ENCODE data around the gene DYNLT4. TPM values are rescaled to one million over a fixed set of nuclear protein-coding genes. Genes with fewer than 3 reads are reported as not detected.

DYNLT4 gene
- total and polyA plus RNA-seq, 2 of the 8 experiments (the other 6 are each of a cell fraction or from before 2014, with no cell fraction given) = 0.29 TPM; not detected in 1

- H3K23me2 ChIP-seq (ENCODE audit: low read depth, low read length) = peaks cover 6% of the 10 kb centered on the region; the same call in 1 of the 2 replicates
- 0 out of 2 replicates have a peak overlapping the region, but pooled peaks have one; percentile 18 for H2BK20ac ChIP-seq (ENCODE audit: low read length)
- peak overlapping the region; percentile 63 for H4K8ac ChIP-seq (ENCODE audit: extremely low read depth, insufficient read depth, low read length)
- no peak for FAIRE-seq
- no peaks in the 10 kb centered on the region; a peak in 1 of 8 replicates for H3K36me3 ChIP-seq (ENCODE audit: control insufficient read depth in 2 of 4, insufficient read depth in 4 of 4, low read length in 3 of 4)
- no peak overlapping the region for H3K14ac ChIP-seq (ENCODE audit: insufficient read length)
- no peak overlapping the region for H4K5ac ChIP-seq (ENCODE audit: insufficient read length, low read depth, low read length)
- H3K18ac ChIP-seq (ENCODE audit: extremely low read depth, low read length) = peak overlapping the region; percentile 95; the same call in 1 of the 2 replicates
- H3K9ac ChIP-seq (replicated peaks in 1 of 4; ENCODE audit: extremely low read depth in 1 of 4, low read depth in 3 of 4, low read length in 3 of 4) = peak overlapping the region in 3 of 4 experiments; percentile 59 to 66 (median 61); a peak in 4 of 7 replicates
- 0 out of 2 replicates have a peak overlapping the region, but pooled peaks have one; percentile 28 for H2BK5ac ChIP-seq (ENCODE audit: low read depth, low read length)
- ChIA-PET CTCF (ENCODE audit: partially characterized antibody) (interaction anchor here (0.6 to 6.0 kb wide), 12 partner anchors 9 to 535 kb away, joined by 3 to 51 read pairs (median 6); partner anchors contain the start of genes BEST4, HECTD3, PLK3 and UROD), POLR2A (ENCODE audit: partially characterized antibody) (interaction anchor here (0.9 to 19.2 kb wide), 20 partner anchors 7 to 490 kb away, joined by 3 to 547 read pairs (median 5); partner anchors contain the start of genes BEST4, BTBD19, DYNLT4 and EIF2B3)
- H2BK12ac ChIP-seq (ENCODE audit: low read depth, low read length) = peak overlapping the region; percentile 55; the same call in 1 of the 2 replicates
- H3K4me3 ChIP-seq (ENCODE audit: extremely low read depth in 1 of 4, insufficient read depth in 2 of 4, low read depth in 3 of 4, low read length in 4 of 4) = peak overlapping the region; percentile 32 to 73 (median 64)
- 33% methylated on average over 37 of the region's 48 CpGs; no CpG with 5 or more reads in 1 of the 2 experiments for WGBS, 2 experiments (ENCODE audit: extremely low coverage in 1 of 2, insufficient coverage in 1 of 2, insufficient read length in 1 of 2, insufficient replicate concordance in 2 of 2, low coverage in 1 of 2, low lambda C conversion rate in 2 of 2, missing lambda C conversion rate in 1 of 2)
- H3K4ac ChIP-seq (replicated peaks; ENCODE audit: insufficient read length, low read depth, low read length) = peak overlapping the region; percentile 21
- H3K4me1 ChIP-seq (replicated peaks in 1 of 4; ENCODE audit: control insufficient read depth in 3 of 4, insufficient read depth in 4 of 4, low read length in 3 of 4) = peaks cover 8 to 26% (median 18%) of the 10 kb centered on the region in 4 experiments
- H3K79me1 ChIP-seq (ENCODE audit: low read depth, low read length) = no peaks in the 10 kb centered on the region
- H3K23ac ChIP-seq (ENCODE audit: insufficient read length) = no peak overlapping the region
- H2BK15ac ChIP-seq (ENCODE audit: low read length) = peak overlapping the region; percentile 88; the same call in 1 of the 2 replicates
- H3K9me3 ChIP-seq (ENCODE audit: insufficient read depth in 2 of 2, low read depth in 1 of 2, low read length in 1 of 2) = no peaks in the 10 kb centered on the region
- no peak overlapping the region for H2BK120ac ChIP-seq (replicated peaks; ENCODE audit: low read depth, low read length)
- peaks cover 0 to 8% (median 1%) of the 10 kb centered on the region in 4 experiments; a peak in 4 of 7 replicates for H3K27me3 ChIP-seq (replicated peaks in 1 of 4; ENCODE audit: control insufficient read depth in 3 of 4, extremely low read depth in 1 of 4, insufficient read depth in 3 of 4, low read length in 3 of 4)
- no peak overlapping the region; the same call in 1 of the 2 replicates for H2AFZ ChIP-seq (ENCODE audit: low read length)
- H4K20me1 ChIP-seq (replicated peaks in 1 of 2; ENCODE audit: control insufficient read depth in 1 of 2, insufficient read depth in 2 of 2, low read length in 2 of 2) = no peaks in the 10 kb centered on the region
- H3K56ac ChIP-seq (replicated peaks; ENCODE audit: insufficient read length, low read depth, low read length) = no peak overlapping the region
- DNase-seq (ENCODE audit: low read depth in 1 of 2, low spot score in 2 of 2) = peak in 1 of 2 experiments; percentile 78
- no peak overlapping the region; the same call in 1 of the 2 replicates for H2AK5ac ChIP-seq (ENCODE audit: low read depth, low read length)
- H3K4me2 ChIP-seq (ENCODE audit: insufficient read depth in 1 of 2, low read depth in 2 of 2, low read length in 2 of 2) = peak overlapping the region; percentile 64 to 88
- H3K79me2 ChIP-seq (ENCODE audit: control insufficient read depth in 1 of 2, insufficient read depth in 2 of 2, low read length in 2 of 2) = no peaks in the 10 kb centered on the region
- peak overlapping the region; percentile 77 for H4K91ac ChIP-seq (replicated peaks; ENCODE audit: insufficient read length, low read length)
- H3K27ac ChIP-seq (ENCODE audit: low read depth, low read length) = no peak overlapping the region
- peak; percentile 76 for TF ChIP-seq KDM4A (IDR thresholded peaks at IDR 0.05; ENCODE audit: low read depth, low read length, severe bottlenecking)
- TF ChIP-seq CBX5 (IDR thresholded peaks at IDR 0.05; ENCODE audit: low read depth, low read length) = no peak
- peak; percentile 41 for TF ChIP-seq RNF2 (IDR thresholded peaks at IDR 0.05; ENCODE audit: borderline replicate concordance, low read depth, low read length, missing control alignments, poor library complexity, severe bottlenecking)
- TF ChIP-seq, protein P1, sequence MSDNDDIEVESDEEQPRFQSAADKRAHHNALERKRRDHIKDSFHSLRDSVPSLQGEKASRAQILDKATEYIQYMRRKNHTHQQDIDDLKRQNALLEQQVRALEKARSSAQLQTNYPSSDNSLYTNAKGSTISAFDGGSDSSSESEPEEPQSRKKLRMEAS (IDR thresholded peaks at IDR 0.05) = no peak; the same call in 1 of the 2 replicates
- no peak for TF ChIP-seq POU5F1 (IDR thresholded peaks at IDR 0.05; ENCODE audit: low read depth, low read length)
- TF ChIP-seq POLR2AphosphoS5 (IDR thresholded peaks at IDR 0.05; ENCODE audit: low read depth, low read length) = no peak
- TF ChIP-seq EZH2 (IDR thresholded peaks at IDR 0.05; ENCODE audit: low read depth, low read length, severe bottlenecking) = no peak
- TF ChIP-seq PHF8 (conservative IDR thresholded peaks at IDR 0.05; ENCODE audit: low read depth, low read length) = 0 out of 2 replicates have a peak, but pooled peaks have one; percentile 33
- no peak for TF ChIP-seq TAF7 (optimal IDR thresholded peaks at IDR 0.05; ENCODE audit: borderline replicate concordance, low read depth, low read length)
Observed at GRCh38 chr1:44812822-44813543, 5.8 kb upstream of the DYNLT4 start.
